Endothelial cell of umbilical vein (primary cell): ENCODE measurements around the gene CALD1.

Experiments
- EZH2 ChIP-seq: IDR thresholded peaks from 2 replicates; pipeline ENCODE4 v1.6.1; 2012; ENCODE audit warnings: borderline replicate concordance, low read depth, mild to moderate bottlenecking, moderate library complexity, low read length, inconsistent platforms; ENCODE audit not compliant: severe bottlenecking
- GATA2 ChIP-seq: IDR thresholded peaks from 2 replicates; pipeline ENCODE4 v1.7.0; 2011; ENCODE audit warnings: low read depth, mild to moderate bottlenecking, moderate library complexity, mixed read lengths, low read length; ENCODE audit not compliant: insufficient read length, insufficient read depth
- POLR2A ChIP-seq: IDR thresholded peaks from 2 replicates; pipeline ENCODE4 v1.6.1; 2012; ENCODE audit warnings: low read depth, mild to moderate bottlenecking, control low read depth, low read length
- POLR2AphosphoS5 ChIP-seq: IDR thresholded peaks from 2 replicates; pipeline ENCODE4 v1.6.1; 2012; ENCODE audit warnings: low read depth, mild to moderate bottlenecking, control low read depth, low read length, moderate library complexity; ENCODE audit not compliant: insufficient read depth
- TF ChIP-seq, protein P1 (sequence below), 2 donors: IDR thresholded peaks; 1 replicate in 1 of 2; 2 replicates in 1 of 2; pipeline ENCODE4 v1.5.1; 2011; ENCODE audit warnings: low read length in 2 of 2, mild to moderate bottlenecking in 2 of 2, moderate library complexity in 2 of 2, control low read depth in 1 of 2, inconsistent platforms in 1 of 2, low read depth in 1 of 2; ENCODE audit not compliant: insufficient read depth in 1 of 2; ENCODE audit errors: extremely low read depth in 1 of 2

DNA sequence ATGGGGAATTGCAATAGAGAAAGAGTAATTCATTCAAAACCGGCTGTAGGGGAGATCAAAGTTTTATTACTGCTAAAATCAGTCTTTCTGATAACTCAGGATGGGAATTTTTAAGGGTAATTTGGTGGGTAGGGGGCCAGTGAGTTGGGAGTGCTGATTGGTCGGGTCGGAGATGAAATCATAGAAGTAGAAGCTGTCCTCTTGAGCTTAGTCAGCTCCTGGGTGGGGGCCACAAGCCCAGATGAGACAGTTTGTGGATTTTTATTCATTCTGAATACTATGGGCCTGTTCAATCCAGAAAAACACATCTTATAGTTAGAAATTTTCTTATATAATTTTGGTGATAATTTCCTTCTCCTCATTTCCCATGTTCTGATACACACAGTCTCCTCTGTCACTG lies 25.4 kb downstream of the CALD1 start:
- TF ChIP-seq EZH2 (no peak), POLR2A (no peak), GATA2 (no peak), POLR2AphosphoS5 (no peak)
- TF ChIP-seq, protein P1, sequence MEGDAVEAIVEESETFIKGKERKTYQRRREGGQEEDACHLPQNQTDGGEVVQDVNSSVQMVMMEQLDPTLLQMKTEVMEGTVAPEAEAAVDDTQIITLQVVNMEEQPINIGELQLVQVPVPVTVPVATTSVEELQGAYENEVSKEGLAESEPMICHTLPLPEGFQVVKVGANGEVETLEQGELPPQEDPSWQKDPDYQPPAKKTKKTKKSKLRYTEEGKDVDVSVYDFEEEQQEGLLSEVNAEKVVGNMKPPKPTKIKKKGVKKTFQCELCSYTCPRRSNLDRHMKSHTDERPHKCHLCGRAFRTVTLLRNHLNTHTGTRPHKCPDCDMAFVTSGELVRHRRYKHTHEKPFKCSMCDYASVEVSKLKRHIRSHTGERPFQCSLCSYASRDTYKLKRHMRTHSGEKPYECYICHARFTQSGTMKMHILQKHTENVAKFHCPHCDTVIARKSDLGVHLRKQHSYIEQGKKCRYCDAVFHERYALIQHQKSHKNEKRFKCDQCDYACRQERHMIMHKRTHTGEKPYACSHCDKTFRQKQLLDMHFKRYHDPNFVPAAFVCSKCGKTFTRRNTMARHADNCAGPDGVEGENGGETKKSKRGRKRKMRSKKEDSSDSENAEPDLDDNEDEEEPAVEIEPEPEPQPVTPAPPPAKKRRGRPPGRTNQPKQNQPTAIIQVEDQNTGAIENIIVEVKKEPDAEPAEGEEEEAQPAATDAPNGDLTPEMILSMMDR (IDR thresholded peaks at IDR 0.05; ENCODE audit: extremely low read depth in 1 of 2, insufficient read depth in 1 of 2, low read depth in 1 of 2, low read length in 2 of 2): no peak
